HepG2 (cell line): ENCODE results near the gene ARID5B. TPM values are rescaled to one million over a fixed set of nuclear protein-coding genes. Genes with fewer than 3 reads are reported as not detected.

Experiments used
- BORCS8-MEF2B ChIP-seq: sonication (generic); formaldehyde crosslinking; IDR thresholded peaks from 2 replicates; pipeline ENCODE4 v1.8.0; 2022; ENCODE audit warnings: mild to moderate bottlenecking, missing genetic modification reagents
- BRCA1 ChIP-seq: sonication (generic); formaldehyde crosslinking; IDR thresholded peaks from 2 replicates; pipeline ENCODE4 v1.4.0; 2020; ENCODE audit warnings: missing genetic modification reagents
- FOXA3 ChIP-seq: IDR thresholded peaks from 2 replicates; pipeline ENCODE4 v1.6.1; 2016; ENCODE audit warnings: missing genetic modification reagents, missing compliant biosample characterization
- GABPA ChIP-seq, 2 experiments: IDR thresholded peaks; 2 replicates each; pipeline ENCODE4 v1.6.1; 2011 to 2016; ENCODE audit warnings: low read depth in 2 of 2, low read length in 1 of 2, missing biosample characterization in 1 of 2, missing genetic modification characterization in 1 of 2
- GABPB1 ChIP-seq: IDR thresholded peaks from 2 replicates; pipeline ENCODE4 v1.6.1; 2016; ENCODE audit warnings: mild to moderate bottlenecking, missing genetic modification reagents, moderate library complexity, missing compliant biosample characterization
- HOXA5 ChIP-seq: sonication (generic); formaldehyde crosslinking; IDR thresholded peaks from 2 replicates; pipeline ENCODE4 v1.4.0; 2020; ENCODE audit warnings: missing genetic modification reagents
- KDM2A ChIP-seq: sonication (generic); formaldehyde crosslinking; IDR thresholded peaks from 2 replicates; pipeline ENCODE4 v1.4.0; 2020; ENCODE audit warnings: low read depth, missing genetic modification reagents, borderline replicate concordance
- MED13 ChIP-seq: sonication (generic); formaldehyde crosslinking; IDR thresholded peaks from 2 replicates; pipeline ENCODE4 v1.5.0; 2020; ENCODE audit warnings: missing genetic modification reagents
- SALL1 ChIP-seq: sonication (generic); formaldehyde crosslinking; IDR thresholded peaks from 2 replicates; pipeline ENCODE4 v1.8.0; 2022; ENCODE audit warnings: mild to moderate bottlenecking, missing genetic modification reagents
- THAP11 ChIP-seq: IDR thresholded peaks from 2 replicates; pipeline ENCODE4 v1.6.1; 2016; ENCODE audit warnings: missing biosample characterization, missing genetic modification reagents
- ZNF20 ChIP-seq: sonication (generic); formaldehyde crosslinking; IDR thresholded peaks from 2 replicates; pipeline ENCODE4 v1.4.0; 2020; ENCODE audit warnings: mild to moderate bottlenecking, moderate library complexity, missing genetic modification reagents
- ZNF230 ChIP-seq: sonication (generic); formaldehyde crosslinking; IDR thresholded peaks from 2 replicates; pipeline ENCODE4 v1.4.0; 2020; ENCODE audit warnings: mild to moderate bottlenecking, missing genetic modification reagents
- ZNF263 ChIP-seq: sonication (generic); formaldehyde crosslinking; IDR thresholded peaks from 2 replicates; pipeline ENCODE4 v1.4.0; 2020; ENCODE audit warnings: missing genetic modification reagents
- ZNF292 ChIP-seq: sonication (generic); formaldehyde crosslinking; IDR thresholded peaks from 2 replicates; pipeline ENCODE4 v1.8.1; 2022; ENCODE audit warnings: mild to moderate bottlenecking, low read depth, missing genetic modification reagents, borderline replicate concordance
- ZNF501 ChIP-seq: sonication (generic); formaldehyde crosslinking; IDR thresholded peaks from 2 replicates; pipeline ENCODE4 v1.5.1; 2020; ENCODE audit warnings: mild to moderate bottlenecking, moderate library complexity, missing genetic modification reagents
- ZNF777 ChIP-seq: sonication (generic); formaldehyde crosslinking; IDR thresholded peaks from 2 replicates; pipeline ENCODE4 v1.4.0; 2020; ENCODE audit warnings: missing genetic modification reagents
- ZSCAN31 ChIP-seq: sonication (generic); formaldehyde crosslinking; IDR thresholded peaks from 2 replicates; pipeline ENCODE4 v1.5.0; 2020; ENCODE audit warnings: low read depth, mild to moderate bottlenecking, missing genetic modification reagents
- polyA plus RNA-seq, 8 experiments: library from polyadenylated mRNA; depleted of rRNA in 3 of 8; stranded (reverse) in 7 of 8; unstranded in 1 of 8; fragments of >200 nt; fragmentation: Illumina TruSeq in 4 of 8; extraction: Trizol in 4 of 8; gene quantifications; 2 replicates each; pipeline versions ENCODE4 v1.2.1 to v1.2.3, GENCODE V29; 2011 to 2016; ENCODE audit warnings: low read depth in 4 of 8, missing spikeins in 1 of 8, mixed read lengths in 1 of 8; ENCODE audit not compliant: insufficient read depth in 1 of 8
- total RNA-seq, 5 experiments: library from RNA; depleted of rRNA; stranded (reverse); fragments of >200 nt; fragmentation: Illumina TruSeq; extraction: Trizol; gene quantifications; 2 replicates each; pipeline ENCODE4 v1.2.3, GENCODE V29; 2016; ENCODE audit warnings: low read depth in 1 of 5
- TF ChIP-seq, protein P1 (sequence below): sonication (generic); formaldehyde crosslinking; IDR thresholded peaks from 2 replicates; pipeline ENCODE4 v1.4.0; 2020; ENCODE audit warnings: missing genetic modification reagents
- TF ChIP-seq, protein P2 (sequence below): sonication (generic); formaldehyde crosslinking; IDR thresholded peaks from 2 replicates; pipeline ENCODE4 v1.4.0; 2020; ENCODE audit warnings: missing genetic modification reagents, borderline replicate concordance
- TF ChIP-seq, protein P3 (sequence below): IDR thresholded peaks from 2 replicates; pipeline ENCODE4 v1.6.1; 2018; ENCODE audit warnings: missing genetic modification reagents

ARID5B gene
- total and polyA plus RNA-seq, 2 of the 13 experiments (the other 11 are each of a cell fraction or from before 2014, with no cell fraction given): 6.2 to 21.1 TPM

DNA sequence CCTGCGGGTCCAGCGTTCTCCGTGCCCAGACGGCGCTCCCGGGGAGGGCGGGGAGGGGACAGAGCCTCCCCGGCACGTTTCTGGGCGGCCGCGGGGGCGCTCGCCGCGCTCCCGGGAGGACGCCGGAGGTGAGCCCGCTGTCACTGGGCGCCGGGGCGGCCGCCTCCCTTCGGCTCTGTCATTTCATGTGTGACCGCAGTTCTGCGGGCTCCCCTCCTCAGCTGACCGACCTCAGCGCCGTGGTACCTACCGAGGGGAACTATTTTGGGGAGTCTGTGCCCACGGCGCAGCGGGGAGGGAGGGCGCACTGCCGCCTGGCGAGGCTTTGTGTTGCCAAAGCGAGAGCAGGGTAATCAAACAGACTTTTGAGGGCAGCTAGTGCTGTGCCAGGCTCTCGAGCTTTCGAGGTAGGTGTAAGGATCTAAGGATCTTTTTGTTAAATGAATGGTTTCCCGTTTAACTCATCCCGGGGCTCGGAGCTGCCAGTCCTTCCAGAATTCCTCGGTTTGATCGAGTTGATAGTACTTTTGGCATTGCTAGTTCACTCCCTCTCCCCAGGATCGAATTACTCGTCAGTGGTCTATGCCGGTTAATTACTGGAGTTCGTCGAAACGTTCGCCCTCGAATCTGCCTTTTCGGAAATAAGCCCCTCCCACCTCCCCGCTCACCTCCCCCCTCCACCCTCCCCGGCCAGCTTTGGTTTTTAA lies 1.9 kb downstream of the ARID5B start (continued):
- peak; percentile 91 for TF ChIP-seq ZNF777 (CRISPR knock-in tag)
- TF ChIP-seq ZSCAN31 (CRISPR knock-in tag): peak; percentile 80; the same call in 1 of the 2 replicates
- 0 out of 2 replicates have a peak, but pooled peaks have one; percentile 23 for TF ChIP-seq FOXA3 (CRISPR knock-in tag)
- TF ChIP-seq THAP11 (CRISPR knock-in tag): peak; percentile 21; the same call in 1 of the 2 replicates
- TF ChIP-seq BRCA1: no peak
- TF ChIP-seq ZNF263 (CRISPR knock-in tag): peak; percentile 89
- TF ChIP-seq ZNF292 (CRISPR knock-in tag): no peak
- TF ChIP-seq ZNF501: 0 out of 2 replicates have a peak, but pooled peaks have one; percentile 28
- TF ChIP-seq BORCS8-MEF2B (CRISPR knock-in tag): peak; percentile 68; the same call in 1 of the 2 replicates
- TF ChIP-seq KDM2A (CRISPR knock-in tag): peak; percentile 64; the same call in 1 of the 2 replicates
- no peak for TF ChIP-seq GABPA (IDR thresholded peaks at IDR 0.05; ENCODE audit: low read depth, low read length)
- no peak for TF ChIP-seq GABPA (CRISPR knock-in tag; IDR thresholded peaks at IDR 0.05; ENCODE audit: low read depth)
- no peak for TF ChIP-seq MED13 (CRISPR knock-in tag)
- TF ChIP-seq ZNF230 (CRISPR knock-in tag): 0 out of 2 replicates have a peak, but pooled peaks have one; percentile 49
- TF ChIP-seq HOXA5: no peak
- TF ChIP-seq, protein P1, sequence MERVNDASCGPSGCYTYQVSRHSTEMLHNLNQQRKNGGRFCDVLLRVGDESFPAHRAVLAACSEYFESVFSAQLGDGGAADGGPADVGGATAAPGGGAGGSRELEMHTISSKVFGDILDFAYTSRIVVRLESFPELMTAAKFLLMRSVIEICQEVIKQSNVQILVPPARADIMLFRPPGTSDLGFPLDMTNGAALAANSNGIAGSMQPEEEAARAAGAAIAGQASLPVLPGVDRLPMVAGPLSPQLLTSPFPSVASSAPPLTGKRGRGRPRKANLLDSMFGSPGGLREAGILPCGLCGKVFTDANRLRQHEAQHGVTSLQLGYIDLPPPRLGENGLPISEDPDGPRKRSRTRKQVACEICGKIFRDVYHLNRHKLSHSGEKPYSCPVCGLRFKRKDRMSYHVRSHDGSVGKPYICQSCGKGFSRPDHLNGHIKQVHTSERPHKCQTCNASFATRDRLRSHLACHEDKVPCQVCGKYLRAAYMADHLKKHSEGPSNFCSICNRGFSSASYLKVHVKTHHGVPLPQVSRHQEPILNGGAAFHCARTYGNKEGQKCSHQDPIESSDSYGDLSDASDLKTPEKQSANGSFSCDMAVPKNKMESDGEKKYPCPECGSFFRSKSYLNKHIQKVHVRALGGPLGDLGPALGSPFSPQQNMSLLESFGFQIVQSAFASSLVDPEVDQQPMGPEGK (CRISPR knock-in tag): peak; percentile 90
- TF ChIP-seq, protein P2, sequence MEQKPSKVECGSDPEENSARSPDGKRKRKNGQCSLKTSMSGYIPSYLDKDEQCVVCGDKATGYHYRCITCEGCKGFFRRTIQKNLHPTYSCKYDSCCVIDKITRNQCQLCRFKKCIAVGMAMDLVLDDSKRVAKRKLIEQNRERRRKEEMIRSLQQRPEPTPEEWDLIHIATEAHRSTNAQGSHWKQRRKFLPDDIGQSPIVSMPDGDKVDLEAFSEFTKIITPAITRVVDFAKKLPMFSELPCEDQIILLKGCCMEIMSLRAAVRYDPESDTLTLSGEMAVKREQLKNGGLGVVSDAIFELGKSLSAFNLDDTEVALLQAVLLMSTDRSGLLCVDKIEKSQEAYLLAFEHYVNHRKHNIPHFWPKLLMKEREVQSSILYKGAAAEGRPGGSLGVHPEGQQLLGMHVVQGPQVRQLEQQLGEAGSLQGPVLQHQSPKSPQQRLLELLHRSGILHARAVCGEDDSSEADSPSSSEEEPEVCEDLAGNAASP: peak; percentile 18; the same call in 1 of the 2 replicates
- TF ChIP-seq, protein P3, sequence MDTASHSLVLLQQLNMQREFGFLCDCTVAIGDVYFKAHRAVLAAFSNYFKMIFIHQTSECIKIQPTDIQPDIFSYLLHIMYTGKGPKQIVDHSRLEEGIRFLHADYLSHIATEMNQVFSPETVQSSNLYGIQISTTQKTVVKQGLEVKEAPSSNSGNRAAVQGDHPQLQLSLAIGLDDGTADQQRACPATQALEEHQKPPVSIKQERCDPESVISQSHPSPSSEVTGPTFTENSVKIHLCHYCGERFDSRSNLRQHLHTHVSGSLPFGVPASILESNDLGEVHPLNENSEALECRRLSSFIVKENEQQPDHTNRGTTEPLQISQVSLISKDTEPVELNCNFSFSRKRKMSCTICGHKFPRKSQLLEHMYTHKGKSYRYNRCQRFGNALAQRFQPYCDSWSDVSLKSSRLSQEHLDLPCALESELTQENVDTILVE (CRISPR knock-in tag): no peak
- TF ChIP-seq SALL1: peak; percentile 68; the same call in 1 of the 2 replicates
- peak; percentile 66; the same call in 1 of the 2 replicates for TF ChIP-seq GABPB1
- TF ChIP-seq ZNF20 (CRISPR knock-in tag): no peak
